Muscle layer of duodenum (tissue), 2 donors: ENCODE data around the gene SH2D1B.
"Not testable (repeated sequence)": the region's sequence is repeated elsewhere in the genome, so short reads cannot be mapped to it uniquely, and the experiment has no call there.

Source experiments
- H3K27ac ChIP-seq: one replicate; pipeline ENCODE4 v1.7.0; 2013; ENCODE audit warnings: mild to moderate bottlenecking, low read length
- H3K27me3 ChIP-seq: one replicate; pipeline ENCODE4 v1.7.0; 2013; ENCODE audit warnings: low read depth, mild to moderate bottlenecking, control low read depth, low read length
- H3K36me3 ChIP-seq, 2 donors: one replicate each; pipeline ENCODE4 v1.7.0; 2013; ENCODE audit warnings: low read length in 2 of 2, control low read depth in 1 of 2, mild to moderate bottlenecking in 1 of 2; ENCODE audit not compliant: insufficient read depth in 2 of 2, control insufficient read depth in 1 of 2
- H3K4me1 ChIP-seq, 2 donors: one replicate each; pipeline ENCODE4 v1.7.0; 2013; ENCODE audit warnings: low read length in 2 of 2, mild to moderate bottlenecking in 2 of 2, control low read depth in 1 of 2, moderate library complexity in 1 of 2; ENCODE audit not compliant: insufficient read depth in 2 of 2, control insufficient read depth in 1 of 2
- H3K4me3 ChIP-seq, 2 donors: one replicate each; pipeline ENCODE4 v1.7.0; 2013; ENCODE audit warnings: low read length in 2 of 2, low read depth in 1 of 2, mild to moderate bottlenecking in 1 of 2
- H3K9me3 ChIP-seq, 2 donors: one replicate each; pipeline ENCODE4 v1.7.0; 2013; ENCODE audit warnings: low read length in 2 of 2, control low read depth in 1 of 2, mild to moderate bottlenecking in 1 of 2; ENCODE audit not compliant: control insufficient read depth in 1 of 2
- donor health status: healthy.

Gene SH2D1B

GRCh38 chr1:162358928-162359327 lies 53.0 kb downstream of the SH2D1B start:
- Histone ChIP-seq H3K9me3 (no peaks in the 10 kb centered on the region), H3K27me3 (no peaks in the 10 kb centered on the region), H3K4me3 (no peak overlapping the region), H3K4me1 (no peaks in the 10 kb centered on the region), H3K27ac (no peak overlapping the region), H3K36me3 (peaks cover 0 to 10% of the 10 kb centered on the region in 2 donors)

- no peak overlapping the region for H3K4me3 ChIP-seq
- no peaks in the 10 kb centered on the region for H3K4me1 ChIP-seq
- H3K27me3 ChIP-seq: no peaks in the 10 kb centered on the region
- no peak overlapping the region for H3K27ac ChIP-seq
- H3K9me3 ChIP-seq: no peaks in the 10 kb centered on the region
- peaks cover 0 to 10% of the 10 kb centered on the region in 2 donors for H3K36me3 ChIP-seq
Measured at GRCh38 chr1:162357681-162358266, 54.2 kb downstream of the SH2D1B start.

DNA sequence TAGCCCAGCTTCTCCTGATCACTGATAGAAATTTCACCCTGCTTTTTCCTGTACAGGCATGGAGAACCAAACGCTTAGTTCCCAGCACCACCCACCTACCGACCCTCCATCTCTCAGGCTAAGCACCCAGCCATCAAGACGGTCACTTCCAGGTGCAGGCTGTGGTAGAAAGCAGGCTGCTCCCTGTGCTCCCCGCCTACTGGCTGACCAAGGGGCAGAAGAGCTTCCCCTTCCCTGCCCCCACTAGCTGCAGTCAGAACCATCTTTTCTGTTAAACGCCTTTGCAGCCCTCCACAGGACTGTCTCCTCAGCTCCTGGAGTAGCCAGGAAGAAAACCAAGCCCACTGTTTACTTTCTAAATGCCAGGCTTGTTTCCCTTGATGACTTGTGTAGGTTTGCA lies 58.2 kb downstream of the SH2D1B start:
- no peak overlapping the region for H3K4me3 ChIP-seq
- peaks cover 0 to 5% of the 10 kb centered on the region in 2 donors for H3K4me1 ChIP-seq

GRCh38 chr1:162353078-162353477 lies 58.9 kb downstream of the SH2D1B start:
- peaks cover 0 to 5% of the 10 kb centered on the region in 2 donors for H3K4me1 ChIP-seq
- no peak overlapping the region for H3K4me3 ChIP-seq
- no peaks in the 10 kb centered on the region for H3K27me3 ChIP-seq
- no peak overlapping the region for H3K27ac ChIP-seq
- H3K9me3 ChIP-seq: no peaks in the 10 kb centered on the region
- peaks cover 0 to 6% of the 10 kb centered on the region in 2 donors for H3K36me3 ChIP-seq

More for the DNA sequence above, 58.2 kb downstream of the SH2D1B start:
- Histone ChIP-seq H3K27me3 (no peaks in the 10 kb centered on the region), H3K9me3 (no peaks in the 10 kb centered on the region), H3K27ac (no peak overlapping the region), H3K36me3 (peaks cover 0 to 6% of the 10 kb centered on the region in 2 donors)

GRCh38 chr1:162351874-162352273 lies 60.1 kb downstream of the SH2D1B start:
- H3K4me1 ChIP-seq, H3K36me3 ChIP-seq, H3K9me3 ChIP-seq, H3K4me3 ChIP-seq, H3K27me3 ChIP-seq, H3K27ac ChIP-seq: not testable (repeated sequence)

GRCh38 chr1:162351246-162351842 lies 60.6 kb downstream of the SH2D1B start:
- no peak overlapping the region for H3K4me3 ChIP-seq
- no peaks in the 10 kb centered on the region for H3K27me3 ChIP-seq
- no peak overlapping the region for H3K27ac ChIP-seq
- H3K4me1 ChIP-seq: peaks cover 0 to 5% of the 10 kb centered on the region in 2 donors
- no peaks in the 10 kb centered on the region for H3K9me3 ChIP-seq
- peaks cover 0 to 6% of the 10 kb centered on the region in 2 donors for H3K36me3 ChIP-seq

DNA sequence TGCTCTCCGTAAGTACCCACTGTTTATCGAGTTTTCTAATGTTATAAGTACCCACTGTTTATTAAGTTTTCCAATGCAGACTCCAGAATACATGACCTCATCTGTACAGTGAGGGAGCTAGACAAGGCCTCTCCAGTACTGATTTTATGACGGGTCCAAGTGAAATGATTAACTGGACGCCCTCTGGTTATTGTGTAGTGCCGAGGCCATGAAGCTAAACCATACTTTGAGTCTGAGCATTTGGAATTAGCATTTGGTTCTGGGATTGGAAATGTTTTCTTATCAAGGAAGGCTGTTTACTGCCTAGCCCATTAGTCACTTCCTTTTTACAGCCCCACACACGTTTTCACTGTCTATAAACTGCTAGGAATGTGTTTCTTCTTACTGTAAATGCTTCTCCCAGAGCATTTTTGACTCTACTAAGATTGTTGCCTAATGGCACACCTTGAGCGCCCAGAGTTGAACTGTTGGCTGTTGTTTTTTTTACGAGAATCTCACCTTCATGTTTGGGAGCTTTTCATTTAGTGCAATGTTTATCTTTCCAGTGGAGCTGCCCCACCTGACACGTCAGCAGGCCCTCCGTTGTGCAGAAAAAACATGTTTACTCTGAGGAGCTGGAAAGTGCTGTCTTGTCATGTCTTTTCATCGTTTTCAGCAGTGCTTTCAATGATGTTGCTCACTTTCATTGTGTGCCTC lies 62.2 kb downstream of the SH2D1B start:
- no peak overlapping the region for H3K4me3 ChIP-seq
- H3K27me3 ChIP-seq: no peaks in the 10 kb centered on the region
- H3K4me1 ChIP-seq: peaks cover 0 to 5% of the 10 kb centered on the region in 2 donors
- no peaks in the 10 kb centered on the region for H3K36me3 ChIP-seq
- no peaks in the 10 kb centered on the region for H3K9me3 ChIP-seq
- H3K27ac ChIP-seq: peak overlapping the region; percentile 4

DNA sequence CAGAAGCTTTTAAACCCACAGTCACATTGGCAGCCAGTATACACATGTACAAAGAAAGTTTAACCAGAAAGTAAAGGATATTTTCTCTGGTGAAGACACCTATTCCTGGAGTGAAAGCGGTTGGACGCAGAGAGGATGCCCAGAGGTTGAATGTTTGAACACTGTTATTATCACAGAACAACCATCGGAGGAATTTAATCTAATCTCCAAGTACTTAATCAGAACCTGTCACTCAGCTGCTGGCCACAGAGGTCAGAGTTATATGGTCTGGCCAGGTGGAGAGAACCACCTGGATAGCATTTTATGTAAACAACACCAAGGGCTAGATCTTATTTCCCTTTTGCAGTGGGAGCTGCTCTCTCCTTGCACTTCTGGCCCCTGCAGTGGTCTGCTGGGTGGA lies 64.7 kb downstream of the SH2D1B start:
- no peaks in the 10 kb centered on the region for H3K27me3 ChIP-seq
- no peak overlapping the region for H3K4me3 ChIP-seq
- no peaks in the 10 kb centered on the region for H3K36me3 ChIP-seq
- no peaks in the 10 kb centered on the region for H3K9me3 ChIP-seq
- H3K27ac ChIP-seq: no peak overlapping the region
- H3K4me1 ChIP-seq: peaks cover 0 to 5% of the 10 kb centered on the region in 2 donors
